ENCODE data around the gene RPS6KA3.

DNA sequence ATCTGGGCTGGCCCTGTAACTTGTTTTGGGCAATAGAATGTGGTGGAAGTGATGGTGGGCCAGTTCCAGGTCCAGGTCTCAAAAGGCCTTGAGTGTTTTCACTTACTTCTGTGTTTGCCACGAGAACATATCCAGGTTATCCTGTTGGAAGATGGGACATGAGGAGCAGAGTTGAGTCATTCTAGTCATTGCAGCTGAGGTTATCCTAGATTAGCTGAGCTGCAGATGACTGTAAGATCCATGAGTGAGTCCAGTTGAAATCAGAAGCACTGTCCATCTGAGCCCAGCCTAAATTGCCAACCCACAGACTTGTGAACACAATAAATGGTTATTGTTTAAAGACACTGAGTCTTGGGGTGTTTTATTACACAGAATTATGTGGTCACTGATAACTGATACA, 45.3 kb upstream of the RPS6KA3 start:
- TF ChIP-seq, protein P1, sequence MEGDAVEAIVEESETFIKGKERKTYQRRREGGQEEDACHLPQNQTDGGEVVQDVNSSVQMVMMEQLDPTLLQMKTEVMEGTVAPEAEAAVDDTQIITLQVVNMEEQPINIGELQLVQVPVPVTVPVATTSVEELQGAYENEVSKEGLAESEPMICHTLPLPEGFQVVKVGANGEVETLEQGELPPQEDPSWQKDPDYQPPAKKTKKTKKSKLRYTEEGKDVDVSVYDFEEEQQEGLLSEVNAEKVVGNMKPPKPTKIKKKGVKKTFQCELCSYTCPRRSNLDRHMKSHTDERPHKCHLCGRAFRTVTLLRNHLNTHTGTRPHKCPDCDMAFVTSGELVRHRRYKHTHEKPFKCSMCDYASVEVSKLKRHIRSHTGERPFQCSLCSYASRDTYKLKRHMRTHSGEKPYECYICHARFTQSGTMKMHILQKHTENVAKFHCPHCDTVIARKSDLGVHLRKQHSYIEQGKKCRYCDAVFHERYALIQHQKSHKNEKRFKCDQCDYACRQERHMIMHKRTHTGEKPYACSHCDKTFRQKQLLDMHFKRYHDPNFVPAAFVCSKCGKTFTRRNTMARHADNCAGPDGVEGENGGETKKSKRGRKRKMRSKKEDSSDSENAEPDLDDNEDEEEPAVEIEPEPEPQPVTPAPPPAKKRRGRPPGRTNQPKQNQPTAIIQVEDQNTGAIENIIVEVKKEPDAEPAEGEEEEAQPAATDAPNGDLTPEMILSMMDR (optimal IDR thresholded peaks at IDR 0.05 in 1 of 3, IDR thresholded peaks at IDR 0.05 in 1 of 3, conservative IDR thresholded peaks at IDR 0.05 in 1 of 3; ENCODE audit: extremely low read depth in 1 of 3, insufficient read depth in 2 of 3, low read length in 3 of 3) = no peak
- TF ChIP-seq EZH2 (IDR thresholded peaks at IDR 0.05; ENCODE audit: low read length) = no peak

All from keratinocyte (primary cell).